Fibroblast of pulmonary artery (primary cell): ENCODE data around the gene NOS1.

ENCODE experiments used
- DNase-seq: peaks from one replicate; pipeline ENCODE4 v3.0.0-alpha.2; 2010; ENCODE audit warnings: low read depth
- H3K4me3 ChIP-seq: replicated peaks from 2 replicates; pipeline ENCODE4 v1.5.1; 2011; ENCODE audit warnings: low read depth, mild to moderate bottlenecking, control low read depth, low read length, moderate library complexity
- CTCF ChIP-seq: IDR thresholded peaks from 2 replicates; pipeline ENCODE4 v1.5.1; 2011; ENCODE audit warnings: mild to moderate bottlenecking, control low read depth, low read length, inconsistent platforms; ENCODE audit errors: missing control alignments

Gene NOS1

DNA sequence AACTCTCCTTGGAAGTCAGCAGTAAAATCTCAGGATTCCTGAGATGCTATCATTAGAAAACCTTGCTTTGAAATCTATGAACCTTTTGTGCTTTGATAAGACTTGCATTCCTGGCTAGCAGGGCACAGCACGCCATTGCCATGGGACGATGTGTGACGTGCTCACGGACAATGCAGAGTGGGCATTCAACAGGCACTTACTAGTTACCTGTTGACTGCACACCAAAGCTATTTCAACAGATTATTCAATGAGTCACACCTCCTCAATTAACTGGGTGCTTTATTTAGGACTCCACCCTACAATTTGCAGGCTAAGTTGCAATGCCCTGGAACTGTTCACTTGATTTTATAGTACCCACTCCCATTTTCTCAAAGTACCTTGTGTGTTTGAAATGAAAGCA lies 11.3 kb downstream of the NOS1 start:
- no peak for DNase-seq
- TF ChIP-seq CTCF = no peak
- no peak overlapping the region for H3K4me3 ChIP-seq

- DNase-seq = no peak
- no peak for TF ChIP-seq CTCF
- H3K4me3 ChIP-seq = no peak overlapping the region
These were observed 13.8 kb downstream of the NOS1 start for GRCh38 chr12:117347588-117347987.

DNA sequence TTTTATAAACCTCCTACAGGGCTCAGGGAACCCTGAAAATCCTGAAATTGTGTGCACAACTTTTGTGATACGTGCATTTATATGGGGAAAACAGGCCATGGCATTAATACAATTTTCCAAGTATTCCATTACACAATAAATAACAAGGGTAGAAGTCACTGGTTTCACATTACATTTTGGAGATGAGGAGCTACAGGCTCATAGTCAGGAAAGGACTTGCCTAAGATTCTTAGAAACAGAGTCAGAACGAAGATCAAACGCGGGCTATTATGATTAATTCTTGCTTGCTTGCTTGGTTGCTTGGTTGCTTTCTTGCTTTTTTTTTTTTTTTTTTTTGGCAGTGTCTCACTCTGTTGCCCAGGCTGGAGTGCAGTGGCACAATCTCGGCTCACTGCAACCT lies 16.7 kb downstream of the NOS1 start:
- no peak overlapping the region for H3K4me3 ChIP-seq
- DNase-seq = no peak
- no peak for TF ChIP-seq CTCF

DNA sequence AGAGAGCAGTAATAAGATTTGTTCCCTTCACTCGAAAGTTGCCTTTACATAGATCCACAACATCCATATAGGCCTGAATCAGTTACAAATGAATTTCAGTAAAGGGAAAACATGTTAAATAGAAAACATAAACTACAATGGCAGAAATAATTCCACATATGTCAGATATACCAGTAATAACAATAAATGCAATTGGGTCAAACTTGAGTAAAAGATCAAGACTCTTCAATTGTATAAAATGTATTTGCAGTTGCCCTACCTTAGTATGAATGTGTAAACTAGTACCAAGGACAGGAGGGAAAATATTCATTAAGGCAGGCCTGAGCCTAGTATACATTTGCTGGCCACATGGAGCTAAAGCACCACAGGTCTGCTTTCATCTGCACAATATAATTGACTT lies 17.6 kb downstream of the NOS1 start:
- TF ChIP-seq CTCF = no peak
- no peak overlapping the region for H3K4me3 ChIP-seq
- no peak for DNase-seq

DNA sequence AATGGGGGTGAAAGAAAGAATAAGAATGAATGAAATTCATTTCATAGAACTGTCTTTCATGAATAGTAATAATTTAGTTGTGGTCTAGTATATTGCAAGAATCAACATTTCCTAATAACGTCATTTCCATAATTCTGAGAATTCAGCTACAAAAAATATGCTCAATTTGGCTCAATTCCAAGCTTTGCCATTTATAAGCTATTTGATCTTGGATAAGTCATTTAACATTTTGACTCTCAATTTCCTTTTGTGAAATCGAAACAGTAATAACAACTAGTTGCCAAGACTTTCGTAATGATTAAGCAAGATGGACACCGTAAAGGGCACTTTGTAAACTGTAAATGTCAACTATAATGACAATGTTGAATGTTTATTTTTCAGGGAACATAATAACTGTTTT lies 18.1 kb downstream of the NOS1 start:
- DNase-seq = no peak
- no peak overlapping the region for H3K4me3 ChIP-seq
- no peak for TF ChIP-seq CTCF

DNA sequence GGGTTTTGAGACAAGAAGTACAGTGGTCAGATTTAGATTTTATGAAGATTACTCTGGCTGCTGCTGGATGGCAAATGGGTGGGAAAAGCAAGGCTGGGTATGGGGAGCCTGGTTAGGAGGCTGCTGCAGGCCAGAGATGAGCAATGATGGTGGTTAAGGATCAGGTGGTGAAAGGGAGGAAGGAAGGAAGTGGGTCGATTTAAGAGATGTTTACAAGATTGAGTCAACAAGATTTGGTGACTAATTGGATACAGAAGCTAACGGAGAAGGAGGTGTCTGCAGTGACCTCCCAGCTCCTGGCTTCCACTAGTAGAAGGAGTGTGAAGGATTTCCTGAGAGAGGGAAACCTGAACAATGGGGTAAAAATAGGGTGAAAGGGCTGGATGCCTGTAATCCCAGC lies 18.7 kb downstream of the NOS1 start:
- no peak for TF ChIP-seq CTCF
- H3K4me3 ChIP-seq = no peak overlapping the region
- no peak for DNase-seq

GRCh38 chr12:117342247-117342646 lies 19.2 kb downstream of the NOS1 start:
- no peak overlapping the region for H3K4me3 ChIP-seq
- no peak for DNase-seq
- TF ChIP-seq CTCF = no peak
